ENCODE data around the gene LSP1.

LSP1 gene

GRCh38 chr11:1899686-1900085 is 46.8 kb downstream of the LSP1 start:
- TF ChIP-seq CREB1 (IDR thresholded peaks at IDR 0.05; ENCODE audit: low read depth) (no peak), MAX (IDR thresholded peaks at IDR 0.05) (no peak), YY1 (IDR thresholded peaks at IDR 0.05; ENCODE audit: low read depth) (no peak), CEBPB (IDR thresholded peaks at IDR 0.05) (no peak)
- TF ChIP-seq, protein P1, sequence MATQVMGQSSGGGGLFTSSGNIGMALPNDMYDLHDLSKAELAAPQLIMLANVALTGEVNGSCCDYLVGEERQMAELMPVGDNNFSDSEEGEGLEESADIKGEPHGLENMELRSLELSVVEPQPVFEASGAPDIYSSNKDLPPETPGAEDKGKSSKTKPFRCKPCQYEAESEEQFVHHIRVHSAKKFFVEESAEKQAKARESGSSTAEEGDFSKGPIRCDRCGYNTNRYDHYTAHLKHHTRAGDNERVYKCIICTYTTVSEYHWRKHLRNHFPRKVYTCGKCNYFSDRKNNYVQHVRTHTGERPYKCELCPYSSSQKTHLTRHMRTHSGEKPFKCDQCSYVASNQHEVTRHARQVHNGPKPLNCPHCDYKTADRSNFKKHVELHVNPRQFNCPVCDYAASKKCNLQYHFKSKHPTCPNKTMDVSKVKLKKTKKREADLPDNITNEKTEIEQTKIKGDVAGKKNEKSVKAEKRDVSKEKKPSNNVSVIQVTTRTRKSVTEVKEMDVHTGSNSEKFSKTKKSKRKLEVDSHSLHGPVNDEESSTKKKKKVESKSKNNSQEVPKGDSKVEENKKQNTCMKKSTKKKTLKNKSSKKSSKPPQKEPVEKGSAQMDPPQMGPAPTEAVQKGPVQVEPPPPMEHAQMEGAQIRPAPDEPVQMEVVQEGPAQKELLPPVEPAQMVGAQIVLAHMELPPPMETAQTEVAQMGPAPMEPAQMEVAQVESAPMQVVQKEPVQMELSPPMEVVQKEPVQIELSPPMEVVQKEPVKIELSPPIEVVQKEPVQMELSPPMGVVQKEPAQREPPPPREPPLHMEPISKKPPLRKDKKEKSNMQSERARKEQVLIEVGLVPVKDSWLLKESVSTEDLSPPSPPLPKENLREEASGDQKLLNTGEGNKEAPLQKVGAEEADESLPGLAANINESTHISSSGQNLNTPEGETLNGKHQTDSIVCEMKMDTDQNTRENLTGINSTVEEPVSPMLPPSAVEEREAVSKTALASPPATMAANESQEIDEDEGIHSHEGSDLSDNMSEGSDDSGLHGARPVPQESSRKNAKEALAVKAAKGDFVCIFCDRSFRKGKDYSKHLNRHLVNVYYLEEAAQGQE (IDR thresholded peaks at IDR 0.05; ENCODE audit: low read depth) = no peak

DNA sequence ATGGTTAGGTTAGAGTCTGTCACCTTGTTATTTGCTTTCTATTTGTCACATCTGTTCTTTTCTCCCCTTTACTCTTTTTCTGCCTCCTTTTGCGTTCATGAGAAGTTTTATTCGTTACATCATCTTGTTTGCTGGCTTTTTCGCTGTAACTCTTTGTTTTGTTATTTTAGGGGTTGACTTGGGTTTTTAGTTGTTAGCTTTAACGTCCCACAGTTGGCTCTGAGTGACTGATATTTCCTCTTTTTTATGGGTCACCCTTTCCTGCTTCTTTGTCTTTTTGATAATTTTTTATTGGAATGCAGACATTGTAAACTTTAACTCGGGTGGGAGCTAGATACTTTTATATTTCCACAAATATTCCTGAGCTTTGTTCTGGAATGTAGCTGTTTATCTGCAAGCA is 53.3 kb downstream of the LSP1 start:
- no peak for TF ChIP-seq TCF12 (IDR thresholded peaks at IDR 0.05; ENCODE audit: low read depth)
- no peak for TF ChIP-seq ZBTB7A (IDR thresholded peaks at IDR 0.05; ENCODE audit: low read depth)
- TF ChIP-seq CEBPB (IDR thresholded peaks at IDR 0.05) = no peak
- TF ChIP-seq NFIC (IDR thresholded peaks at IDR 0.05) = no peak
- no peak for TF ChIP-seq CREB1 (IDR thresholded peaks at IDR 0.05; ENCODE audit: low read depth)
- TF ChIP-seq MAX (IDR thresholded peaks at IDR 0.05) = no peak
- TF ChIP-seq, protein P1 (IDR thresholded peaks at IDR 0.05; ENCODE audit: low read depth) = no peak

DNA sequence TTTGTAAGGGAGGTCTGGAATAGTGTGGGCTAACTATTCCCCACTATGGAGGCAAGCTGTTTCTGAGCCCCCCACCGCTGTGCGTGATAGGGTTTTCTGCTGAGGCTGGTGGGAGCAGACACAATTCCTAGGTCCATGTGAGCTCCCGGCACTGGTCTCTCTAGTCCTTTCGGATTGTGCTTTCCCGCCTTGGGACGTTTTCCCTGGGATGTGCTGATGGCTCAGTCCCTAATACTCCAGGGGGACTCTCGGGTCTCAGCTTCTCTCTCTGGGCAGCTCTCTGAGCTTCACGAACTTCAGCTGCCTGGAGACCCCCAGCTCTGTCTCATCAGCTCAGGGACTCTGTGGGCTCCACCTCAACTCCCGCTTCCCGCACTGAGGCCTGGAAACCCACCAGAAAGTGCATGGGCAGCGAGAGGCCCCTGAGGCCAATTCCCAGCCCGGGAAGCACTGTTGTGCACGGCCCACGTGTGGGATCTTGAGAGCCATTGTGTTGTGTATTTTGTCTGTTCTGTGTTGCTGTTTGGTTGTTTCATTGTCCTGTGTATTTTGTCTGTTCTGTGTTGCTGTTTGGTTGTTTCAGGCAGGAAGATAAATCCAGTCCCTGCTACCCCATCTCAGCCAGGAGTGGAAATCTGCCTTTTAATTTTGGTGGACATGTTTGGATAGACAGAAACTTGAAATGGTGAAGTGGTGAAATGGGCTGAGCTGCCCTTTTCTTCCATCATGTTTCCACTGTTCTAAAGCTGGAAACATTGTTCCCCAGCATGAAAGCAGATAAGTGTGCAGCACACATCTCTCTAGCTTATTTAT is 53.9 kb downstream of the LSP1 start:
- TF ChIP-seq RAD21 (IDR thresholded peaks at IDR 0.05; ENCODE audit: low read depth) (no peak), YY1 (IDR thresholded peaks at IDR 0.05; ENCODE audit: low read depth) (no peak), TAF1 (IDR thresholded peaks at IDR 0.05; ENCODE audit: low read depth) (no peak)
- TF ChIP-seq, protein P2, sequence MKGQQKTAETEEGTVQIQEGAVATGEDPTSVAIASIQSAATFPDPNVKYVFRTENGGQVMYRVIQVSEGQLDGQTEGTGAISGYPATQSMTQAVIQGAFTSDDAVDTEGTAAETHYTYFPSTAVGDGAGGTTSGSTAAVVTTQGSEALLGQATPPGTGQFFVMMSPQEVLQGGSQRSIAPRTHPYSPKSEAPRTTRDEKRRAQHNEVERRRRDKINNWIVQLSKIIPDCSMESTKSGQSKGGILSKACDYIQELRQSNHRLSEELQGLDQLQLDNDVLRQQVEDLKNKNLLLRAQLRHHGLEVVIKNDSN (IDR thresholded peaks at IDR 0.05) = no peak

DNA sequence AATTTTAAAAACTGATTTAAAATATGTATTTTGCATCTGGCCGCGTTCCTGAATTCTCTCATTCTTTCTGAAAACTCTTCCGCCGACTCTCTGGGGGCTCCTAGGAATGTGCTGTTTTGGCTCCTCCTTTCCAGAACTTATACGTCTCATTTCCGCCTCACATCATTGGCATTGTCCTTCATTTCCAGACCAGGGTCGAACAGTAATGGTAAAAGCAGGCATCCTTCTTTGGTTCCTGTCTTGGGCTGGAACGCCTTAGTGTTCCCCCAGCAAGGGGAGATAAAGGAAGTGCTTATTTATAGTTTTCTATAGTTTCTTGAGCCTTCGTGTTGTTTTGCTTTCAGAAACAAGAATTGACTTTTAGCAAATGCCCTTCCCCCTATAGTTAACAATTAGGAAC is 55.7 kb downstream of the LSP1 start:
- TF ChIP-seq EGR1 (IDR thresholded peaks at IDR 0.05) (no peak), CREB1 (IDR thresholded peaks at IDR 0.05; ENCODE audit: low read depth) (no peak), TEAD4 (IDR thresholded peaks at IDR 0.05) (no peak), CEBPB (IDR thresholded peaks at IDR 0.05) (no peak), EP300 (IDR thresholded peaks at IDR 0.05; ENCODE audit: borderline replicate concordance) (no peak), ZBTB7A (IDR thresholded peaks at IDR 0.05; ENCODE audit: low read depth) (no peak), RAD21 (IDR thresholded peaks at IDR 0.05; ENCODE audit: low read depth) (no peak), YY1 (IDR thresholded peaks at IDR 0.05; ENCODE audit: low read depth) (no peak), TAF1 (IDR thresholded peaks at IDR 0.05; ENCODE audit: low read depth) (no peak), FOXM1 (IDR thresholded peaks at IDR 0.05; ENCODE audit: borderline replicate concordance, low read depth) (no peak), MAX (IDR thresholded peaks at IDR 0.05) (no peak), TCF12 (IDR thresholded peaks at IDR 0.05; ENCODE audit: low read depth) (no peak), NFIC (IDR thresholded peaks at IDR 0.05) (no peak)
- TF ChIP-seq, protein P1 (IDR thresholded peaks at IDR 0.05; ENCODE audit: low read depth) = no peak
- TF ChIP-seq, protein P2 (IDR thresholded peaks at IDR 0.05) = no peak

DNA sequence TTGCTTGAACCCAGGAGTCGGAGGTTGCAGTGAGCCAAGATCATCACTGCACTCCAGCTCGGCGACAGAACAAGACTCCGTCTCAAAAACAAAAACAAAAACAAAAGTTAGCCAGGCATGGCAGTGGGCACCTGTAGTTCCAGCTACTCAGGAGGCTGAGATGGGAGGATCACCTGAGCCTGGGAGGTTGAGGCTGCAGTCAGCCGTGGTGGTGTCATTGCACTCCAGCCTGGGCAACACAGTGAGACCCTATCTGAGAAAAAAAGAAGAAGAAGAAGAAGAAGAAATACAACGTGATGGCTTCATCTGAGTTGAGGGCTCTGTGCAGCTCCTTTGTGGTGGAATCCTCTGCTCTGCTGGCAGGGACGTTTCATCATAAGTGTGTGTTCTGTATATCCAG is 56.6 kb downstream of the LSP1 start:
- TF ChIP-seq MAX (IDR thresholded peaks at IDR 0.05) (no peak), TAF1 (IDR thresholded peaks at IDR 0.05; ENCODE audit: low read depth) (no peak), YY1 (IDR thresholded peaks at IDR 0.05; ENCODE audit: low read depth) (no peak), CEBPB (IDR thresholded peaks at IDR 0.05) (no peak), ZBTB7A (IDR thresholded peaks at IDR 0.05; ENCODE audit: low read depth) (no peak), TEAD4 (IDR thresholded peaks at IDR 0.05) (no peak), FOXM1 (IDR thresholded peaks at IDR 0.05; ENCODE audit: borderline replicate concordance, low read depth) (no peak), CREB1 (IDR thresholded peaks at IDR 0.05; ENCODE audit: low read depth) (no peak), TCF12 (IDR thresholded peaks at IDR 0.05; ENCODE audit: low read depth) (no peak), EGR1 (IDR thresholded peaks at IDR 0.05) (no peak), NFIC (IDR thresholded peaks at IDR 0.05) (no peak)

All from Ishikawa (cell line).